IMR-90 (cell line): ENCODE measurements around the gene NME1.

Experiments
- BHLHE40 ChIP-seq: fragments of 150-350 bp; IDR thresholded peaks from 2 replicates; pipeline ENCODE4 v1.6.1; 2016; ENCODE audit warnings: mild to moderate bottlenecking, low read depth, low read length
- CEBPB ChIP-seq: IDR thresholded peaks from 2 replicates; pipeline ENCODE4 v1.6.1; 2012; ENCODE audit warnings: low read depth, low read length, improper control_type of control experiment
- CHD1 ChIP-seq: IDR thresholded peaks from 2 replicates; pipeline ENCODE4 v1.6.1; 2012; ENCODE audit warnings: low read depth, low read length, improper control_type of control experiment
- ELK1 ChIP-seq: fragments of 150-350 bp; IDR thresholded peaks from 2 replicates; pipeline ENCODE4 v1.6.1; 2016; ENCODE audit warnings: low read depth, mild to moderate bottlenecking, low read length, moderate library complexity, borderline replicate concordance
- FOS ChIP-seq: fragments of 150-350 bp; IDR thresholded peaks from 2 replicates; pipeline ENCODE4 v1.6.1; 2016; ENCODE audit warnings: low read depth, low read length
- MAFK ChIP-seq: IDR thresholded peaks from 2 replicates; pipeline ENCODE4 v1.6.1; 2012; ENCODE audit warnings: low read depth, low read length, improper control_type of control experiment
- MXI1 ChIP-seq: IDR thresholded peaks from 2 replicates; pipeline ENCODE4 v1.6.1; 2012; ENCODE audit warnings: low read depth, mild to moderate bottlenecking, low read length, moderate library complexity, borderline replicate concordance
- NFE2L2 ChIP-seq: fragments of 150-350 bp; IDR thresholded peaks from 2 replicates; pipeline ENCODE4 v1.6.1; 2016; ENCODE audit warnings: low read depth, mild to moderate bottlenecking, low read length
- POLR2A ChIP-seq: IDR thresholded peaks from 2 replicates; pipeline ENCODE4 v1.6.1; 2012; ENCODE audit warnings: mild to moderate bottlenecking, low read depth, low read length
- RAD21 ChIP-seq: IDR thresholded peaks from 2 replicates; pipeline ENCODE4 v1.6.1; 2012; ENCODE audit warnings: low read length, improper control_type of control experiment
- RCOR1 ChIP-seq: IDR thresholded peaks from 2 replicates; pipeline ENCODE4 v1.6.1; 2012; ENCODE audit warnings: mild to moderate bottlenecking, low read length, improper control_type of control experiment; ENCODE audit not compliant: insufficient replicate concordance
- RFX5 ChIP-seq: IDR thresholded peaks from 2 replicates; pipeline ENCODE4 v1.8.0; 2012; ENCODE audit warnings: low read depth, mild to moderate bottlenecking, low read length, moderate library complexity
- TF ChIP-seq, protein P1 (sequence below): conservative IDR thresholded peaks from 2 replicates; pipeline ENCODE4 v1.5.1; 2012; ENCODE audit warnings: mild to moderate bottlenecking, low read depth, low read length, improper control_type of control experiment
- TF ChIP-seq, protein P2 (sequence below): fragments of 150-350 bp; IDR thresholded peaks from 2 replicates; pipeline ENCODE4 v1.6.1; 2017; ENCODE audit warnings: mild to moderate bottlenecking, antibody characterized with exemption, low read length, low read depth

DNA sequence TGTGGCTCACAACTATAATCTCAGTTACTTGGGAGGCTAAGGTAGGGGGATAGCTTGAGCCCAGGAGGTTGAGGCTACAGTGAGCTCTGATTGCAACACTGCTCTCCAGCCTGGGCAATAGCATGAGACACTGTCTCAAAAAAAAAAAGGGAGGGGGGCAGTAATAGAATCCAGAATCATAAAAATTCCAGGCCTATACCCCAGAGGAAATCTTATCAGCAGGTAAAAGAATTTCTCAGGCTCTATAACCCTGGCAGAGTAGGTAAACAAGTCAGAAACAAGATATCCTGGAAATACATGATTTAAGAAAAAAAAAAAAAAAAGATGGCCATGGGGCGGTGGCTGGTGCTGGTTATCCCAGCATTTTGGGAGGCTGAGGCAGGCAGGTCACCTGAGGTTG lies 45.6 kb upstream of the NME1 start:
- TF ChIP-seq, protein P1, sequence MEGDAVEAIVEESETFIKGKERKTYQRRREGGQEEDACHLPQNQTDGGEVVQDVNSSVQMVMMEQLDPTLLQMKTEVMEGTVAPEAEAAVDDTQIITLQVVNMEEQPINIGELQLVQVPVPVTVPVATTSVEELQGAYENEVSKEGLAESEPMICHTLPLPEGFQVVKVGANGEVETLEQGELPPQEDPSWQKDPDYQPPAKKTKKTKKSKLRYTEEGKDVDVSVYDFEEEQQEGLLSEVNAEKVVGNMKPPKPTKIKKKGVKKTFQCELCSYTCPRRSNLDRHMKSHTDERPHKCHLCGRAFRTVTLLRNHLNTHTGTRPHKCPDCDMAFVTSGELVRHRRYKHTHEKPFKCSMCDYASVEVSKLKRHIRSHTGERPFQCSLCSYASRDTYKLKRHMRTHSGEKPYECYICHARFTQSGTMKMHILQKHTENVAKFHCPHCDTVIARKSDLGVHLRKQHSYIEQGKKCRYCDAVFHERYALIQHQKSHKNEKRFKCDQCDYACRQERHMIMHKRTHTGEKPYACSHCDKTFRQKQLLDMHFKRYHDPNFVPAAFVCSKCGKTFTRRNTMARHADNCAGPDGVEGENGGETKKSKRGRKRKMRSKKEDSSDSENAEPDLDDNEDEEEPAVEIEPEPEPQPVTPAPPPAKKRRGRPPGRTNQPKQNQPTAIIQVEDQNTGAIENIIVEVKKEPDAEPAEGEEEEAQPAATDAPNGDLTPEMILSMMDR: no peak
- TF ChIP-seq NFE2L2 (no peak), RAD21 (no peak), POLR2A (no peak), RCOR1 (no peak), CEBPB (peak; percentile 22; the same call in 1 of the 2 replicates), MXI1 (no peak), ELK1 (no peak), BHLHE40 (no peak), RFX5 (no peak), MAFK (no peak), CHD1 (no peak), FOS (no peak)
- TF ChIP-seq, protein P2, sequence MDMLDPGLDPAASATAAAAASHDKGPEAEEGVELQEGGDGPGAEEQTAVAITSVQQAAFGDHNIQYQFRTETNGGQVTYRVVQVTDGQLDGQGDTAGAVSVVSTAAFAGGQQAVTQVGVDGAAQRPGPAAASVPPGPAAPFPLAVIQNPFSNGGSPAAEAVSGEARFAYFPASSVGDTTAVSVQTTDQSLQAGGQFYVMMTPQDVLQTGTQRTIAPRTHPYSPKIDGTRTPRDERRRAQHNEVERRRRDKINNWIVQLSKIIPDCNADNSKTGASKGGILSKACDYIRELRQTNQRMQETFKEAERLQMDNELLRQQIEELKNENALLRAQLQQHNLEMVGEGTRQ: no peak
